Measurements from ENCODE around the gene NQO2. TPM values are rescaled to one million over a fixed set of nuclear protein-coding genes. Genes with fewer than 3 reads are reported as not detected.

The NQO2 gene
- total RNA-seq, 1 donor from 2014 or later, result 21.5 TPM

DNA sequence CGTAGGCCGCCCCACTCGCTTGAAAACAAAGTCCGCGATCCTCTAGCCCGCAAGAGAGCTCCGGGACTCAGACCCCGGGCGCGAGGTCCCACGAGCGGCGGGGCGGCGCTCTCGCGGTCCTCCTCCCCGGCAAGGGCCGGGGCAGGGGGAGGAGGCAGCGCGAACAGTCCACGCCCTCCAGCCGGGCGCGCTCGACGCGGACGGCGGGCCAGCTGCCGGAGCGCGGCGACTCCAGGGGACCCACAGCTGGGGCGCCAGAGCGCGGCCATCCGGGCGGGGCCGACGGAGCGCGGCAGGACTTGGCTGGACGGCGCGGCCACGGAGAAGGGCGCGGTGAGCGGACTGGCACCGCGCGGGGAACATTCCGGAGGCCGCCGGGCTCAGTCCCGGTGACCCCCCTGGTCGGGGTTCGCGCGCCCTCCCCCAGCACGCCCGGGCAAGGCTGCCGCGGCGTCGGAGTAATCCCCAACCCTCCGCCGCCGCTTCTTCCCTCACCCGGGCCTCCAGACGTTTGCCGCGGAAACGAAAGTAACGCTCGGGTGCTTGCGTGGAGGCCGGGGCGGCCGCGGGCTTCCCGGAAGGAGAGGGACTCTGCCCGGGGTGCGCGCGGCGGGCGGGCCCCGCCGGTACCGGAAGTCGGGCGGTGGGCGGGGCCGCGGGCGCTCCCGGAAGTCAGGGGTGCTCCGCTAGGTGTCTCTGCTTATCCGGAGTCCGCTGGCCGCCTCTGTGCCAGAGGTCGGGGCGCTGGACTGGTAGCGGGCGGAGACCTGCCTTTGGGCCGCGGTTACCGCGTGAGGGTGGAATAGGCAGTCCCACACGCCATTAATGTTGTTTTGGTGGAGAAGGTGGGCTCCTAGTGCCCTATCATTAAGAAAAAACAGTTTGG lies 68.9 kb downstream of the NQO2 start, which contains the start of gene RIPK1:
TSS of gene RIPK1 (plus strand) at position 166 of the 886 bp plus-strand sequence. CDS start 8,330 bp downstream, outside the sequence.
- TF ChIP-seq, protein P1, sequence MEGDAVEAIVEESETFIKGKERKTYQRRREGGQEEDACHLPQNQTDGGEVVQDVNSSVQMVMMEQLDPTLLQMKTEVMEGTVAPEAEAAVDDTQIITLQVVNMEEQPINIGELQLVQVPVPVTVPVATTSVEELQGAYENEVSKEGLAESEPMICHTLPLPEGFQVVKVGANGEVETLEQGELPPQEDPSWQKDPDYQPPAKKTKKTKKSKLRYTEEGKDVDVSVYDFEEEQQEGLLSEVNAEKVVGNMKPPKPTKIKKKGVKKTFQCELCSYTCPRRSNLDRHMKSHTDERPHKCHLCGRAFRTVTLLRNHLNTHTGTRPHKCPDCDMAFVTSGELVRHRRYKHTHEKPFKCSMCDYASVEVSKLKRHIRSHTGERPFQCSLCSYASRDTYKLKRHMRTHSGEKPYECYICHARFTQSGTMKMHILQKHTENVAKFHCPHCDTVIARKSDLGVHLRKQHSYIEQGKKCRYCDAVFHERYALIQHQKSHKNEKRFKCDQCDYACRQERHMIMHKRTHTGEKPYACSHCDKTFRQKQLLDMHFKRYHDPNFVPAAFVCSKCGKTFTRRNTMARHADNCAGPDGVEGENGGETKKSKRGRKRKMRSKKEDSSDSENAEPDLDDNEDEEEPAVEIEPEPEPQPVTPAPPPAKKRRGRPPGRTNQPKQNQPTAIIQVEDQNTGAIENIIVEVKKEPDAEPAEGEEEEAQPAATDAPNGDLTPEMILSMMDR (conservative IDR thresholded peaks at IDR 0.05), result peak; percentile 40
- no peaks in the 10 kb centered on the region for H3K9me3 Mint-ChIP-seq

More for the DNA sequence above, 68.9 kb downstream of the NQO2 start, which contains the start of gene RIPK1:
- peak within 1 kb of the TSS; percentile 97 for H3K4me3 Mint-ChIP-seq
- H3K4me1 Mint-ChIP-seq, result peaks cover 35% of the 10 kb centered on the region
- H3K36me3 Mint-ChIP-seq (ENCODE audit: low read depth), result no peaks in the 10 kb centered on the region
- peak; percentile 86 for DNase-seq (ENCODE audit: low read depth, low spot score)
- H3K27me3 Mint-ChIP-seq (ENCODE audit: low read depth), result peaks cover 15% of the 10 kb centered on the region
- H3K27ac Mint-ChIP-seq (ENCODE audit: unreplicated experiment), result peak within 1 kb of the TSS; percentile 91

Other genes starting within 250 kb of the NQO2 start
- gene MYLK4, start 249.0 kb upstream of the NQO2 start, total RNA-seq, result 0.80 and 0.96 TPM in 2 replicates
- gene WRNIP1, start 234.5 kb upstream of the NQO2 start, total RNA-seq, result 44.5 and 46.2 TPM in 2 replicates
- gene SERPINB1, start 158.0 kb upstream of the NQO2 start, total RNA-seq, result 7.2 and 8.2 TPM in 2 replicates
- gene SERPINB9, start 96.6 kb upstream of the NQO2 start, total RNA-seq, result 9.2 and 9.4 TPM in 2 replicates
- gene SERPINB6, start 28.3 kb upstream of the NQO2 start, total RNA-seq, result 20.1 and 21.3 TPM in 2 replicates
- gene RIPK1, start 68.6 kb downstream of the NQO2 start, total RNA-seq, result 12.1 and 12.2 TPM in 2 replicates
- 45.7 and 47.4 TPM in 2 replicates for gene BPHL, start 118.8 kb downstream of the NQO2 start, total RNA-seq
- gene TUBB2A, start 157.7 kb downstream of the NQO2 start, total RNA-seq, result 167 and 177 TPM in 2 replicates
- gene TUBB2B, start 227.8 kb downstream of the NQO2 start, total RNA-seq, result 655 and 665 TPM in 2 replicates

All from neural crest cell (in vitro differentiated cells).